22Rv1 (cell line): ENCODE results near the gene PRUNE2.

ENCODE experiments used
- H3K27ac ChIP-seq: fragments of 450-650 bp; 2 replicates; pipeline ENCODE4 v1.5.1; 2017
- CTCF ChIP-seq: fragments of 450-650 bp; IDR thresholded peaks from 2 replicates; pipeline ENCODE4 v1.5.1; 2017; ENCODE audit warnings: mild to moderate bottlenecking
- ZFX ChIP-seq: fragments of 450-650 bp; IDR thresholded peaks from 2 replicates; pipeline ENCODE4 v1.6.1; 2017; ENCODE audit warnings: antibody characterized with exemption, borderline replicate concordance

Gene PRUNE2

GRCh38 chr9:76882686-76883085 is 23.2 kb downstream of the PRUNE2 start:
- TF ChIP-seq CTCF (no peak), ZFX (no peak)
- H3K27ac ChIP-seq: no peak overlapping the region

GRCh38 chr9:76880210-76880609 is 25.7 kb downstream of the PRUNE2 start:
- no peak for TF ChIP-seq CTCF
- TF ChIP-seq ZFX: no peak
- H3K27ac ChIP-seq: peak overlapping the region; percentile 55

- TF ChIP-seq CTCF (no peak), ZFX (no peak)
- peak overlapping the region; percentile 55 for H3K27ac ChIP-seq
Observed at GRCh38 chr9:76878933-76879332, 27.0 kb downstream of the PRUNE2 start.

- TF ChIP-seq CTCF (no peak), ZFX (no peak)
- no peak overlapping the region for H3K27ac ChIP-seq
Observed at GRCh38 chr9:76877961-76878360, 28.0 kb downstream of the PRUNE2 start.

- no peak overlapping the region for H3K27ac ChIP-seq
- no peak for TF ChIP-seq ZFX
- TF ChIP-seq CTCF: no peak
Observed at GRCh38 chr9:76876098-76876497, 29.8 kb downstream of the PRUNE2 start.

- TF ChIP-seq CTCF (no peak), ZFX (no peak)
- H3K27ac ChIP-seq: no peak overlapping the region
Observed at GRCh38 chr9:76873821-76874220, 32.1 kb downstream of the PRUNE2 start.

GRCh38 chr9:76873056-76873792 is 32.7 kb downstream of the PRUNE2 start:
- no peak overlapping the region for H3K27ac ChIP-seq
- TF ChIP-seq ZFX (no peak), CTCF (no peak)
